RWPE1 (cell line): ENCODE results near the gene HSPA12A.

Experiments used
- CTCF ChIA-PET: fragments of 350-600 bp; sonication (Branson Sonifier 250); formaldehyde crosslinking; extraction: SDS; loops from one replicate; lab custom pipeline; 2021; lab: Yijun Ruan, JAX
- POLR2A ChIA-PET: fragments of 400-600 bp; formaldehyde crosslinking; extraction: SDS; loops from one replicate; lab custom pipeline; 2020; ENCODE audit warnings: antibody characterized with exemption; ENCODE audit not compliant: low non-redundant PET; lab: Yijun Ruan, JAX
- DNase-seq: peaks from one replicate; pipeline ENCODE4 v3.0.0; 2012; ENCODE audit warnings: low spot score
- H3K27ac ChIP-seq: fragments of 450-650 bp; 2 replicates; pipeline ENCODE4 v1.5.1; 2017
- TF ChIP-seq, protein P1 (sequence below): fragments of 450-650 bp; conservative IDR thresholded peaks from 2 replicates; pipeline ENCODE4 v1.5.1; 2017; ENCODE audit warnings: low read depth, mild to moderate bottlenecking

HSPA12A gene

DNA sequence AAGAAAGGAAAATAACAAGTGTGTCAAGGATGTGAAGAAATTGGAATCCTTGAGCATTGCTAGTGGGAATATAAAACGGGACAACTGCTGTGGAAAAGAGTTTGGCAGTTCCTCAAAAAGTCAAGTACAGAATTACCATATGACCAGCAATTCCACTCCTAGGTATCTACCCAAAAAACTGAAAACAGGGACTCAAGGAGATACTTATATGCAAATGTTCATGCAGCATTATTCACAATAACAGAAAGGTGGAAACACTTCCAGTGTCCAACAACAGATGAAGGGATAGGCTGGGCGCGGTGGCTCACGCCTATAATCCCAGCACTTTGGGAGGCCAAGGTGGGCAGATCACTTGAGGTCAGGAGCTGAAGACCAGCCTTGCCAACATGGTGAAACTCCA is 33.5 kb downstream of the HSPA12A start:
- CTCF ChIA-PET = no interaction called here
- no peak overlapping the region for H3K27ac ChIP-seq
- no peak for DNase-seq
- POLR2A ChIA-PET = no interaction called here
- TF ChIP-seq, protein P1, sequence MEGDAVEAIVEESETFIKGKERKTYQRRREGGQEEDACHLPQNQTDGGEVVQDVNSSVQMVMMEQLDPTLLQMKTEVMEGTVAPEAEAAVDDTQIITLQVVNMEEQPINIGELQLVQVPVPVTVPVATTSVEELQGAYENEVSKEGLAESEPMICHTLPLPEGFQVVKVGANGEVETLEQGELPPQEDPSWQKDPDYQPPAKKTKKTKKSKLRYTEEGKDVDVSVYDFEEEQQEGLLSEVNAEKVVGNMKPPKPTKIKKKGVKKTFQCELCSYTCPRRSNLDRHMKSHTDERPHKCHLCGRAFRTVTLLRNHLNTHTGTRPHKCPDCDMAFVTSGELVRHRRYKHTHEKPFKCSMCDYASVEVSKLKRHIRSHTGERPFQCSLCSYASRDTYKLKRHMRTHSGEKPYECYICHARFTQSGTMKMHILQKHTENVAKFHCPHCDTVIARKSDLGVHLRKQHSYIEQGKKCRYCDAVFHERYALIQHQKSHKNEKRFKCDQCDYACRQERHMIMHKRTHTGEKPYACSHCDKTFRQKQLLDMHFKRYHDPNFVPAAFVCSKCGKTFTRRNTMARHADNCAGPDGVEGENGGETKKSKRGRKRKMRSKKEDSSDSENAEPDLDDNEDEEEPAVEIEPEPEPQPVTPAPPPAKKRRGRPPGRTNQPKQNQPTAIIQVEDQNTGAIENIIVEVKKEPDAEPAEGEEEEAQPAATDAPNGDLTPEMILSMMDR = no peak

DNA sequence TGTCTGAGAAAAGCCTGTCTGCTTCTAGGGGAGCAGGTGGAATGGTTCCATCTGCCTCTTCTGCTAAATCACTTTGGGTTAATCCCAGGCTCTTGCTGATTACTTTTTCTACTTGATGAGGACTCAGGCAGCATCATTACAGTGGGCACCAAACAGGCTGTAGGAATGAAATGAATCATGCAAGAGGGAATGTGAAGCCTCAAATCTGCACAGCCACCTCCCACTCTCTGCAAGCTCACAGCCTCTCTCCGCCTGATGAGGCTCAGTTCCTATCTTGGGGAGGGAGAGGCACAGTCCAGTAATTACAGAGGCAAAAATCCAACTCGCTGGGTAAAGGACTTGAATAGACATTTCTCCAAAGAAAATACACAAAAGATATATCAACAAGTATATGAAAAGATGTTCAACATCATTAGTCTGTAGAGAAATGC is 34.0 kb downstream of the HSPA12A start:
- TF ChIP-seq, protein P1 = no peak
- ChIA-PET CTCF (no interaction called here), POLR2A (no interaction called here)
- no peak overlapping the region for H3K27ac ChIP-seq
- DNase-seq = no peak

DNA sequence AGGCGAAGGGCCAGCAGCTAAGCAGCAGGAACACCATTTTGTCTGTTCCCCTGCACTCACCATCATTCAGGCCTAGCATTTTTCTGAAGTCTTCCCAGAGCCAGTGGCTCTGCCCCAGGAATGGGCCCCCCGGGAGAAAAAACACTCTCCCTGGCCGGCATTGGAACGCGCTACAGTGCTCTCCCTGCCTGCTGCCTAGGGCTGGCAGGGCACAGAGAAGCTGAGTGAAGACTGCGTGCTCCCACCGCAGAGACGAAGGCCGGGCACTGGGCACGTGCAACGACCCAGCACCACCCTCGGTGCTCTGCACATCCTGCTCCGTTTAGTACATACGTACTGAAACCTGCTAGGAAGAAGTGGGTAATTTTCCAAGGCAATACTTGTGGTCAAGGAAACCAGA is 34.4 kb downstream of the HSPA12A start:
- CTCF ChIA-PET = no interaction called here
- POLR2A ChIA-PET = no interaction called here

DNA sequence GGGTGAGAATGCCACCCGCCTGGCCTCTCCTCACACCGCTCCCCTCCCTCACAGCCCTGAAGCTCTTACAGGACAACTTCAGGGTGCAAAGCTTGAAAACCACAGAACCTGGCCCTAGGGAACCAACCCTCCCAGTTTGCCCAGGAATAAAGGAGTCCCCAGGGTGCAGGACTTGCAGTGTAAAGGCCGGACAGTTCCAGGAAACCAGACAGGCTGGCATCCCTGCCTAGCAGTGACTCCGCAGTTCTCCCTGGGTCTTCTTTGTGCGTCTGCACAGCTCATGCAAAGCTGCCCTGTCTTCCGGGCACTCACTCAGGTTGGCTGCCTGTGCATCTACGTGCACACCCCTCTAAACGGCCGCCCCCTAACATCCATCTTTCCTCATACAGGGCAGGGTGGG is 36.1 kb downstream of the HSPA12A start:
- no peak for DNase-seq
- TF ChIP-seq, protein P1 = no peak
- ChIA-PET CTCF (interaction anchor here (1.1 kb wide), 1 partner anchor 82 kb away, joined by 4 read pairs; no protein-coding TSS in a partner anchor), POLR2A (no interaction called here)
- H3K27ac ChIP-seq = no peak overlapping the region

More for the DNA sequence above, 34.4 kb downstream of the HSPA12A start:
- TF ChIP-seq, protein P1 = no peak
- DNase-seq = no peak
- H3K27ac ChIP-seq = no peak overlapping the region

DNA sequence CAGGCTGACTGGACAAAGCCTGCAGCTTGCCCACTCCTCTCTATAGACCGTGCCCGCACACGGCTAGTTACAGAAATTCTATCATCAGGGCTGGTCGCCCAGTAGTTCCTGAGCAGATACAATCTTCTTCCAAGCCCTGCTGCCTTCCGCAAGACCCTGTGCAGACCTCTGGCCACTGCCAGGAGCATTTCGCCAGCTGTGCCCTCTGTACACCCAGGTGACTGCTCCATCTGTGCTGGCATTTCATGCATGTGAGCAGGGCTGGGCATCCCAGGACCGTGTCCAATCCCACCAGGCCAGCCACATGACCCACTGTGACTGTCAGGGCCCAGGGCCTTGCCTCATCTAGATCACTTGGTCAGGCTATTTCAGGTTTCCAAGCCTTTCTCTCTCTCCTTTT is 36.9 kb downstream of the HSPA12A start:
- POLR2A ChIA-PET = no interaction called here
- no peak for DNase-seq
- no peak overlapping the region for H3K27ac ChIP-seq
- TF ChIP-seq, protein P1 = no peak
- CTCF ChIA-PET = interaction anchor here (0.8 to 1.2 kb wide), 3 partner anchors 82 to 470 kb away, joined by 3 to 4 read pairs (median 3); no protein-coding TSS in a partner anchor

DNA sequence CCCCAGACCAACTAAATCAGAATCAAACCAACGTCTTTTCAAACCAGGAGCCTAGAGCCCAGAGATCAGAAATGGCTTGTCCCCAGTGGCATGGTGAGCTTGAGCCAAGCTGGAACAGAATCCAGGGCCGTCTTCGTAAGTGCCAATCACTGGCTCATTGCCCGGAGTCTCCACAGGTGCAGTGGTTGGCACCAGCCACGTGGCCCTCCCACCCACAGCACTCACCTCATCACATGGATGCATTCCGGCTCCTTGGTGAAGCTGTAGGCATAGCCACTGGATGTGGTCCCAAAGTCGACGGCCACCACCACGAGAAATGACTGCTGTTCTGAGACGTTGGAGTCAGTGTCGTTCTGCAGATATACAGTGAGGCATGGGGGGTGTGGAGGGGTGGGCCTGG is 37.4 kb downstream of the HSPA12A start:
- TF ChIP-seq, protein P1 = no peak
- H3K27ac ChIP-seq = no peak overlapping the region
- ChIA-PET POLR2A (no interaction called here), CTCF (interaction anchor here (0.8 to 1.2 kb wide), 2 partner anchors 82 to 471 kb away, joined by 3 read pairs; no protein-coding TSS in a partner anchor)
- no peak for DNase-seq
